GM19025 (cell line): ENCODE results near the gene CLDN8.

Source experiments
- ATAC-seq: cut with Tn5 transposase; IDR thresholded peaks from one replicate; pipeline ENCODE4 v1.9.1; 2021; ENCODE audit warnings: mild to moderate bottlenecking, low read depth, moderate library complexity; ENCODE audit not compliant: unreplicated experiment

The CLDN8 gene

DNA sequence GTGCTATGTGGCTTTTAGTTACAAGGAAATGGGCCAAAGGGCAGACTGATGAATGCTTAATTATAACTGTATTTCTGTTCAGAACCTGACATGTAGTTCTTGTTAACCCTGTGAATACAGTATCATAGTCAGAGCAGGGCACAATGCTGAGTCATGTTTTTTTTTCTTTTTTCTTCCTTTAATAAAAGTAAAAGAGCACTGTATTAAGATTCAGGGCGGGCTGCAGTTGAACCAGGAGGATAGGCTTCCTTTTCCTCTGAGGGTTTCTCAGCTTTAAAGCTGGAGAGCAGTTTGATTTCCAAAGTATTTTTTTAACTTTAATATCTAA, 8.7 kb downstream of the CLDN8 start:
- ATAC-seq: no peak

DNA sequence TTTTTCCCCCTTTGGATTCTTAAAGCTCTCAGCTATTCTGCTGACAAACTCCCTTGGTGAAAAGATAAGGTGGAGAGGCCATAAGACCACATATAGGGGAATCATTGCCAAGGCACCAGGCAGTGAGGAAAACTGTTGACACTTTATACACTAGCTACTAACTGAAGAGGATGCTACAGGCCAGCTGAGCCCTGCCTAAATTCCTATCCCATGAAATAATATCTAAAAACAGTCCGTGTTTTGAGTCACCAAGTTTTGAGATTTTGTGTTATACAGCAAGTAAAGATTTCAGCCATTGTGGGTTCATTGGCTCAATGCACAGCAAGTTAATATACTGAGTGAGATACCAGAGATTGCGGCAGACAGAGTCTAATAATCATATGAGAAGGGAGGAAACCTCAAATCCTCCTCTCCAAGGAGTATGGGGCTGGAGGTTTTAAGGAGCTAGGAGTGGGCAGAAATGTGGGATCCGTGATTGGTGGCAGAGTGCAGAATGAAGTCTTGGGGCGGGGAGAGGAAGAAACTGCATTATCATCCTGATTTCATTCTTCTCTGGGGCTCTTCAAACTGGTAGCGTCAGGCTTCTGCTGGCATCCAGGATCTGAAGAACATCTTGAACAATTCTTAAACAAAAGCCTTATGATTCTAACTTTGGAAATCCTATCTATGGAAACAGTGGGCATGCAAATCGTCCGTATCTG, 9.2 kb downstream of the CLDN8 start:
- no peak for ATAC-seq

DNA sequence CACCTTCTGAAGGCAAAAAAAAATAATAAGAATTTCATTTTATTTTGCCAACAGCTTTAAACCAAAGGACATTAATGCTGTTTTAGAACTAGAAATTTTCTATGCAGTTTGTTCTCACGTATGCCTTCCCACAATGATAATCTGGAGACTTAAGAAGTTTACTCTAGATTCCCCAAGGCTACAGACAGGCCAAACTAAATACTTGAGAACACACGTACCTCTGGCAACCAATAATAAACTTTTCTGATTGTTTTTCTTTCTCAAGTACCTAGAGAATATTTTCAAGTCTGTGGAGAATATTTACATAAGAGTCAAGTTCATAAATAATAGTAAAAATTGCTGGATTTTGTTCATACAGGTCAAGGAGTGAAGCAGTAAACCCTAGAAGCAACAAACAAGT, 15.9 kb downstream of the CLDN8 start:
- no peak for ATAC-seq

- ATAC-seq: no peak
Measured at GRCh38 chr21:30194701-30195299, 21.1 kb downstream of the CLDN8 start.

- ATAC-seq: no peak
Measured at GRCh38 chr21:30193201-30193600, 22.7 kb downstream of the CLDN8 start.

DNA sequence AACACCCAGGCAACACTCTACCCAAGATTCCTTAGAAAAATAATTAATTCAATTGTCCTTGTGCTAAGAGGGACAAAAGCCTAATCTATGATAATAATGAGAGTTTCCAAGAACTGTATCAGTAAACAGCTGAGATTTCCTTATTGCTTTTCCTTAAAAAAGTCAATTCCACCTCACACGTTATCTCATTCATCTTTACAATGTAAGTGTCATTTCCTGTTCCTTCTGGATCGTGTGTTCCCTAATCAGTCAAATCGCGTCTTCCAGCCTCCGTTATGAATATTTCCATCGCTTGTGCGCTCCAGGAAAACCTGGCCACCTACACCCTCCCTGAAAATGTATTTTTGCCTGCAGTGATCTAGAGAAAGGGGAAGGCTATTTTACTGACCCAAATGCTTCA, 25.3 kb downstream of the CLDN8 start:
- ATAC-seq: no peak

- no peak for ATAC-seq
Measured at GRCh38 chr21:30189773-30190172, 26.1 kb downstream of the CLDN8 start.

DNA sequence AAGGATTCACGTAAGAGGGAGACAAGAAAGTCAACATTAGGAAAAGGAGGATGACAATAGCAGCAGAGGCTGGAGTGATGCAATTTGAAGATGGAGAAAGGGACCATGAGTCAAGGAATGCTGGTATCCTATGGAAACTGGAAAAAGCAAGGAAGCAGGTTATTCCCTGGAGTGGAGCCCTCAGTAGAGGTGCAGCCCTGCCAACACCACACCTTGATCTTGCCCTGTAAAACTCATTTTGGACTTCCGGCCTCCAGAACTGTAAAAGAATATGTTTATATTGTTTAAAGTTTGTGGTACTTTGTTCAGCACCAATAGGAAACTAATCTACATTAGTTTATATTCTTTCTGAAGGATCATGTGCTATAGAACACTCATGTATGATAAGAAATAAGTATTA, 29.7 kb downstream of the CLDN8 start:
- no peak for ATAC-seq

- ATAC-seq: no peak
Measured at GRCh38 chr21:30168086-30168485, 47.8 kb downstream of the CLDN8 start.

- no peak for ATAC-seq
Measured at GRCh38 chr21:30166705-30167104, 49.2 kb downstream of the CLDN8 start, which contains the start of gene CLDN17. CLDN17 (minus strand) TSS chr21:30166805; CDS start chr21:30166617, 188 bp downstream.

DNA sequence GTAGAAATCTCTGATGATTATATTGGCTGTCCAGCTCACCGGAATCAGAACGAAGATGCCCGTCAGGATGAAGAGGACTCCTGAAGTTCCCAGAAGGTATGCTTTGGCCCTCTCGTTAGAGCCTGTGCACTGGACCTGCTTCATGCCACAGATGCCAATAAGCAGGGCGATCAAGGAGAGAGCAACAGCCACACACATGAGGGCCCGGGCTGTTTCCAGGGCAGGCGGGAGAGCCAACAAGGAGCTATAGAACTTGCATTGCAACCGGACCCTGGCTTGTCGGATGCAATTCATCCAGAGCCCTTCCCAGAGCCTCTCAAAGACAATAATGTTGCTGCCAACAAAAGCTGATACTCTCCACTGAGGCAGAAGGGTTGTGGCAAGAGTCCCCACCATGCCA, 49.7 kb downstream of the CLDN8 start:
- ATAC-seq: no peak

- ATAC-seq: no peak
Measured at GRCh38 chr21:30164796-30165195, 51.1 kb downstream of the CLDN8 start.
